ENCODE results near the gene FOXQ1. TPM values are rescaled to one million over a fixed set of nuclear protein-coding genes. Genes with fewer than 3 reads are reported as not detected.

The FOXQ1 gene
- total and polyA plus RNA-seq, 2 of the 13 experiments (the other 11 are each of a cell fraction or from before 2014, with no cell fraction given): 35.2 to 39.8 TPM

DNA sequence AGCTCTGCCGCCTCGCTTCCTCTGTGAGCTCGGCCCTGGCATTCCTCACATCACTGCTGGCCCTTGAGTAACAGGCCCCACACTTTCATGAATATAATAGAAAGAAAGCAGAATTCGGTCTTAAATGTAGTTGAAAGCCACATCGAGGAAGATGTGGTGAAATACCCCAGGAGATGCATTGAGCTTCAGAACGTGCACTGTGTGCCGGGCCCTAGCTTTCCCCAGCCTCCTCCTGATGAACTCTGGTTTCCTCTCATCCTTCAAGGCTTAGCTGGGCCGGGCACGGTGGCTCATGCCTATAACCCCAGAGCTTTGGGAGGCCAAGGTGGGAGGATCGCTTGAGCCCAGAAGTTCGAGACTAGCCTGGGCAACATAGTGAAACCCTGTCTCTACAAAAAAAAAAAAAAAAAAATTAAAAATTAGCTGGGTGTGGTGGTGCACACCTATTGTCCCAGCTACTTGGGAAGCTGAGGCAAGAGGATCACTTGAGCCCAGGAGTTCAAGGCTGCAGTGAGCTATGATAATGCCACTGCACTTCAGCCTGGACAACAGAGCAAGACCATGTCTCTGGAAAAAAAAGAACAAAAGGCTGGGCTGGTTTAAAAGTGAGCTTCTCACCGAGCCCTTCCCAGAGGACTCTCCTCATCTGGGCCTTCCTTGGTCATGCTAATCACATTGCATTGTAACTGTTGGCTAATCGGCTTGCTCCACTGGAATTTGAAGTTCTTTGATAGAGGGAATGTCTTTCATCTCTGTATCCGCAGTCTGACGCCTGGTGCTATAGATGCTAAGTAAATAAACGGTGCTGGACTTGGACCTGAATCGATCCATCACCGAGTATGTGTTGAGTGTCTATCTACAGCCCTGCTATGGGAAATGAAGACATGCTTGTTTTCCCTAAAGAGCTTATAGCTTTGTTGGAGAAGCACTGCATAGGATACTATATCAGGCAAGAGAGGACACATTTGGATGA, 43.8 kb upstream of the FOXQ1 start (continued):
- TF ChIP-seq ZNF337 (CRISPR knock-in tag; IDR thresholded peaks at IDR 0.05; ENCODE audit: borderline replicate concordance, low read depth) (no peak), FOSL1 (CRISPR knock-in tag; IDR thresholded peaks at IDR 0.05; ENCODE audit: borderline replicate concordance) (peak; percentile 80; the same call in 1 of the 2 replicates), BCL6 (CRISPR knock-in tag; IDR thresholded peaks at IDR 0.05) (peak; percentile 100), CENPX (CRISPR knock-in tag; IDR thresholded peaks at IDR 0.05) (no peak), BRCA1 (CRISPR knock-in tag; IDR thresholded peaks at IDR 0.05) (peak; percentile 98), KLF6 (CRISPR knock-in tag; IDR thresholded peaks at IDR 0.05) (peak; percentile 96), ZNF556 (CRISPR knock-in tag; IDR thresholded peaks at IDR 0.05; ENCODE audit: borderline replicate concordance) (peak; percentile 89; the same call in 1 of the 2 replicates), KLF9 (CRISPR knock-in tag; IDR thresholded peaks at IDR 0.05; ENCODE audit: low read depth) (0 out of 2 replicates have a peak, but pooled peaks have one; percentile 67), ZNF235 (CRISPR knock-in tag; IDR thresholded peaks at IDR 0.05; ENCODE audit: borderline replicate concordance) (0 out of 2 replicates have a peak, but pooled peaks have one; percentile 34), CHD4 (IDR thresholded peaks at IDR 0.05; ENCODE audit: borderline replicate concordance, low read length) (peak; percentile 58), EHMT2 (IDR thresholded peaks at IDR 0.05; ENCODE audit: borderline replicate concordance, low read depth, low read length) (peak; percentile 79; the same call in 1 of the 2 replicates), MTF1 (CRISPR knock-in tag; IDR thresholded peaks at IDR 0.05) (peak; percentile 60; the same call in 1 of the 2 replicates), ZNF572 (CRISPR knock-in tag; IDR thresholded peaks at IDR 0.05) (no peak), MLLT10 (CRISPR knock-in tag; IDR thresholded peaks at IDR 0.05) (no peak), NCOR1 (IDR thresholded peaks at IDR 0.05; ENCODE audit: borderline replicate concordance, low read length) (peak; percentile 100), ZNF615 (CRISPR knock-in tag; IDR thresholded peaks at IDR 0.05; ENCODE audit: borderline replicate concordance) (peak; percentile 88; the same call in 1 of the 2 replicates)
- TF ChIP-seq, protein P1, sequence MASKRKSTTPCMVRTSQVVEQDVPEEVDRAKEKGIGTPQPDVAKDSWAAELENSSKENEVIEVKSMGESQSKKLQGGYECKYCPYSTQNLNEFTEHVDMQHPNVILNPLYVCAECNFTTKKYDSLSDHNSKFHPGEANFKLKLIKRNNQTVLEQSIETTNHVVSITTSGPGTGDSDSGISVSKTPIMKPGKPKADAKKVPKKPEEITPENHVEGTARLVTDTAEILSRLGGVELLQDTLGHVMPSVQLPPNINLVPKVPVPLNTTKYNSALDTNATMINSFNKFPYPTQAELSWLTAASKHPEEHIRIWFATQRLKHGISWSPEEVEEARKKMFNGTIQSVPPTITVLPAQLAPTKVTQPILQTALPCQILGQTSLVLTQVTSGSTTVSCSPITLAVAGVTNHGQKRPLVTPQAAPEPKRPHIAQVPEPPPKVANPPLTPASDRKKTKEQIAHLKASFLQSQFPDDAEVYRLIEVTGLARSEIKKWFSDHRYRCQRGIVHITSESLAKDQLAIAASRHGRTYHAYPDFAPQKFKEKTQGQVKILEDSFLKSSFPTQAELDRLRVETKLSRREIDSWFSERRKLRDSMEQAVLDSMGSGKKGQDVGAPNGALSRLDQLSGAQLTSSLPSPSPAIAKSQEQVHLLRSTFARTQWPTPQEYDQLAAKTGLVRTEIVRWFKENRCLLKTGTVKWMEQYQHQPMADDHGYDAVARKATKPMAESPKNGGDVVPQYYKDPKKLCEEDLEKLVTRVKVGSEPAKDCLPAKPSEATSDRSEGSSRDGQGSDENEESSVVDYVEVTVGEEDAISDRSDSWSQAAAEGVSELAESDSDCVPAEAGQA (IDR thresholded peaks at IDR 0.05; ENCODE audit: low read depth): peak; percentile 77
- TF ChIP-seq, protein P1 (CRISPR knock-in tag; IDR thresholded peaks at IDR 0.05; ENCODE audit: borderline replicate concordance): peak; percentile 95; the same call in 1 of the 2 replicates
- TF ChIP-seq, protein P2, sequence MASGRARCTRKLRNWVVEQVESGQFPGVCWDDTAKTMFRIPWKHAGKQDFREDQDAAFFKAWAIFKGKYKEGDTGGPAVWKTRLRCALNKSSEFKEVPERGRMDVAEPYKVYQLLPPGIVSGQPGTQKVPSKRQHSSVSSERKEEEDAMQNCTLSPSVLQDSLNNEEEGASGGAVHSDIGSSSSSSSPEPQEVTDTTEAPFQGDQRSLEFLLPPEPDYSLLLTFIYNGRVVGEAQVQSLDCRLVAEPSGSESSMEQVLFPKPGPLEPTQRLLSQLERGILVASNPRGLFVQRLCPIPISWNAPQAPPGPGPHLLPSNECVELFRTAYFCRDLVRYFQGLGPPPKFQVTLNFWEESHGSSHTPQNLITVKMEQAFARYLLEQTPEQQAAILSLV (CRISPR knock-in tag; IDR thresholded peaks at IDR 0.05; ENCODE audit: borderline replicate concordance): peak; percentile 65
- TF ChIP-seq, protein P3, sequence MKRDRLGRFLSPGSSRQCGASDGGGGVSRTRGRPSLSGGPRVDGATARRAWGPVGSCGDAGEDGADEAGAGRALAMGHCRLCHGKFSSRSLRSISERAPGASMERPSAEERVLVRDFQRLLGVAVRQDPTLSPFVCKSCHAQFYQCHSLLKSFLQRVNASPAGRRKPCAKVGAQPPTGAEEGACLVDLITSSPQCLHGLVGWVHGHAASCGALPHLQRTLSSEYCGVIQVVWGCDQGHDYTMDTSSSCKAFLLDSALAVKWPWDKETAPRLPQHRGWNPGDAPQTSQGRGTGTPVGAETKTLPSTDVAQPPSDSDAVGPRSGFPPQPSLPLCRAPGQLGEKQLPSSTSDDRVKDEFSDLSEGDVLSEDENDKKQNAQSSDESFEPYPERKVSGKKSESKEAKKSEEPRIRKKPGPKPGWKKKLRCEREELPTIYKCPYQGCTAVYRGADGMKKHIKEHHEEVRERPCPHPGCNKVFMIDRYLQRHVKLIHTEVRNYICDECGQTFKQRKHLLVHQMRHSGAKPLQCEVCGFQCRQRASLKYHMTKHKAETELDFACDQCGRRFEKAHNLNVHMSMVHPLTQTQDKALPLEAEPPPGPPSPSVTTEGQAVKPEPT (CRISPR knock-in tag; IDR thresholded peaks at IDR 0.05; ENCODE audit: low read depth): no peak; the same call in 1 of the 2 replicates
